GM21717 (cell line): ENCODE data around the gene FXN.
"Not testable (repeated sequence)": the region's sequence is repeated elsewhere in the genome, so short reads cannot be mapped to it uniquely, and the experiment has no call there.

ENCODE experiments used
- ATAC-seq: cut with Tn5 transposase; IDR thresholded peaks from one replicate; pipeline ENCODE4 v1.9.1; 2021; ENCODE audit warnings: mild to moderate bottlenecking, moderate library complexity; ENCODE audit not compliant: unreplicated experiment

The FXN gene

DNA sequence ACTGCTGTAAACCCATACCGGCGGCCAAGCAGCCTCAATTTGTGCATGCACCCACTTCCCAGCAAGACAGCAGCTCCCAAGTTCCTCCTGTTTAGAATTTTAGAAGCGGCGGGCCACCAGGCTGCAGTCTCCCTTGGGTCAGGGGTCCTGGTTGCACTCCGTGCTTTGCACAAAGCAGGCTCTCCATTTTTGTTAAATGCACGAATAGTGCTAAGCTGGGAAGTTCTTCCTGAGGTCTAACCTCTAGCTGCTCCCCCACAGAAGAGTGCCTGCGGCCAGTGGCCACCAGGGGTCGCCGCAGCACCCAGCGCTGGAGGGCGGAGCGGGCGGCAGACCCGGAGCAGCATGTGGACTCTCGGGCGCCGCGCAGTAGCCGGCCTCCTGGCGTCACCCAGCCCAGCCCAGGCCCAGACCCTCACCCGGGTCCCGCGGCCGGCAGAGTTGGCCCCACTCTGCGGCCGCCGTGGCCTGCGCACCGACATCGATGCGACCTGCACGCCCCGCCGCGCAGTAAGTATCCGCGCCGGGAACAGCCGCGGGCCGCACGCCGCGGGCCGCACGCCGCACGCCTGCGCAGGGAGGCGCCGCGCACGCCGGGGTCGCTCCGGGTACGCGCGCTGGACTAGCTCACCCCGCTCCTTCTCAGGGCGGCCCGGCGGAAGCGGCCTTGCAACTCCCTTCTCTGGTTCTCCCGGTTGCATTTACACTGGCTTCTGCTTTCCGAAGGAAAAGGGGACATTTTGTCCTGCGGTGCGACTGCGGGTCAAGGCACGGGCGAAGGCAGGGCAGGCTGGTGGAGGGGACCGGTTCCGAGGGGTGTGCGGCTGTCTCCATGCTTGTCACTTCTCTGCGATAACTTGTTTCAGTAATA lies at the start of gene FXN:
Gene FXN, plus strand, starts transcription at position 315 of the 871 bp plus-strand sequence. Its CDS starts 31 bp downstream, at position 346.
- peak; percentile 93 for ATAC-seq

DNA sequence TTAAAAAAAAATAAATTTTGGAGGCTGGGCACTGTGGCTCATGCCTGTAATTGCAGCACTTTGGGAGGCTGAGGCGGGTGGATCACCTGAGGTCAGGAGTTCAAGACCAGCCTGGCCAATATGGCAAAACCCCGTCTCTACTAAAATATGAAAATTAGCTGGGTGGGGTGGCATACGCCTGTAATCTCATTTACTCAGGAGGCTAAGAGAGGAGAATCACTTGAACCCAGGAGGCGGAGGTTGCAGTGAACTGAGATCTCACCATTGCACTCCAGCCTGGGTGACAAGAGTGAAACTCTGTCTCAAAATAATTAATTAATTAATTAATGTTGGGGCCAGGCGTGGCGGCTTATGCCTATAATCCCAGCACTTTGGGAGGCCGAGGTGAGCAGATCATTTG lies 48.6 kb upstream of the FXN start:
- not testable (repeated sequence) for ATAC-seq

DNA sequence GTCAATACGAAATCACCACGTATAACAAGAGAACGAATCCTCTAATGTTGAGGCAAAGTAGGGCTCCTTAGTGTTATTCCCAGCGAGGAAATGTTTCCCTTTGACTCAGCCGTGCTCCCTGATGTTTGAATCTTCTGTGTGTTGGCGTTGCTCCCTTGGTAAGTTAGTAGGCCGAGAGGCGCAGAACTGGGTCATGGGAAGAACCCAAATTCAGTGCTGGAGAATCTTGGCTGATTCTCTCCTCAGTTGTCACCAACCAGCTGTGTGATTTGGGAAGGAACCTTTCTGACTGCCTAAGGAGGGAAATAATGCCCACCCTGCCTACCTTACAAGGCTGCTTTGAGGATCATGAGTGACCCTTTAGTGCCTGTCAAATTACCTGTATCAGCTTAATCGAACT lies 44.1 kb upstream of the FXN start:
- no peak for ATAC-seq

DNA sequence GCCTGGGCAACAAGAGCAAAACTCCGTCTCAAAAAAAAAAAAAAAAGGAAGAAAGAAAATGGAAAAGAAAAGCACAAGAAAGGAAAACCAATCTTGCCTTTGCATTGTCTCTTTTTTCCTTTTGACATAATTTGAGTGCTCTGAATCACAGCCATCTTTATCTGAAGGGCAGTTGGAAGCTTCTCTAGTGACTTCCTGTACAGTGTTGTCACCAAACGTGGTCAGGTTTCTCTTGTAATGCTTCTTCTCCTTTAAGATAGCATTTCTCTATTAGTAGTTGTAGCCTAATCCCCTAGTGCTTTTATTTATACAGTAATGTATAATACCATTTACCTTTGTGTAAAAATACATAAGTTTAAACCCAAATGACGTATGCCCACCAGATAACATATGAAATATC lies 39.8 kb upstream of the FXN start:
- no peak for ATAC-seq

DNA sequence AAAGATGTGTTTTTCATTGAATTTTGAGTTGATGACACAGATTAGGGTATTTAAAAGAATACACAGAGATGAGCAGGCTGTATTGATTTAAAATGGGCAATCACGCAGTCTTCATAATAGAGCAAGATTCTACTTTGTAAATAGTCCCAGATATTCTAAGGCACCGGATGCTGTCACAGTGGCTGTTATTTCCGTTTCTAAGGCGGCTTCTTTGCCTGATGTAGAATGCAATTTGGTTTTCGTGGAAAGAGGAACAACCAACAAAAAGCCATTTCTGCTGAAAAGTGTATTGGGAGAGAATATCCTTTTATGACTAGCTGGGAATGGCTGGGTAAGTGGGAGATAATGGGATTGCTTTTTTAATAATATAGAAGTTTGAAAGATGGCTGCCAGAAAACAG lies 39.1 kb upstream of the FXN start:
- ATAC-seq, result no peak

DNA sequence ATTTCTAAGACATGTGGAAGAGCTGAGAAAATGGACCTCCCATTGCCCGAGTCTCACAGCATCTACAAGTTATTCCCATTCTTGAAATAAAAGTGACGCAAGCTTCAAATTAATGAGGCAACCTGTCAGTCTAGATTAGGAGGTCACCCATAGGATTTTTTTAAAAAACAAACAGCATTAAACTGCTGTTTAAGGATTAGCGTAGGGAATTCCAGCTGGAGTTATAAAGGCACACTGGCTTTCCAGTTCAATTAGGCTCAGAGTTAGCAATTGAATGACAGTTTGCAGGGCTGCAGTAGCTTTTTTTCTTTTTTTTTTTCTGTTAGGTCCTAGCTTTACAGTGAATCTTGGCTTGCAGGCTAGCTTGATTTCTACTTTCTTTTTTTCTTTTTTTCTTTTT lies 37.9 kb upstream of the FXN start:
- no peak for ATAC-seq

DNA sequence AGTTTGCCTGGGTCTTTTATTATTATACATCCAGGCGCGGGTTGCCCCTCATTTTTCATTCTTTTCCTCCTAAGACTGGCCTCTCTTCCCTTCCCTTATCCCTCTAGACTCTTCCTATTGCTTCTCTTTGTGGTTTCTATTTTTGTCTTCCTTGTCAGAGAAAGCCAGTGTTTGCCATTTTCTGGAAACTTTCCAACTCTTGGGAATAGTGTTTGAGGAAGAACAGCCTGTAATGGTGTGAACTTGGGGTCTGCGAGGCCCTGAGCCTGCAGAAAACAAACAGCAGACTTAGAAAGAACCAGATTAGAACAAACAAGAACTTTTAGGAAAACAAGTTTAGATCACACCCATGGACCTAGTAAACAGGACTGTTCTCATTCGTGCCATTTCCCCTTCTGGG lies 37.2 kb upstream of the FXN start:
- no peak for ATAC-seq

DNA sequence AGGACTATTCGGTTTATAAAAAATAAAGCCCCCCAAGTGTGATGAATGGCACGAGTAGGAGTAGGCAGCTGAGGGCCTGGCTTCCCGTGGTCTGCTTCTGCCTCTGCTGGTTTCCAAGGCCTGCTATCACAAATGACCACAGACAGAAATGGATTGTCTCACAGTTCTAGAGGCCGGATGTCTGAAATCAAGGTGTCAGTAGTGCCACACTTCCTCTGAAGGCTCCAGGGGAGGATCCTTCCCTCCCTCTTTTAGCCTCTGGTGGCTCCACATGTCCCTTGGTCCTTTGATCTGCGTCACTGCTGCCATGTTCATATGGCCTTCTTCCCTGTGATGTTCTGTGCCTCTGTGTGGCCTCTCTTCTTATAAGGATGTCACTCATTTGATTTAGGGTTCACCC lies 36.7 kb upstream of the FXN start:
- ATAC-seq, result no peak

DNA sequence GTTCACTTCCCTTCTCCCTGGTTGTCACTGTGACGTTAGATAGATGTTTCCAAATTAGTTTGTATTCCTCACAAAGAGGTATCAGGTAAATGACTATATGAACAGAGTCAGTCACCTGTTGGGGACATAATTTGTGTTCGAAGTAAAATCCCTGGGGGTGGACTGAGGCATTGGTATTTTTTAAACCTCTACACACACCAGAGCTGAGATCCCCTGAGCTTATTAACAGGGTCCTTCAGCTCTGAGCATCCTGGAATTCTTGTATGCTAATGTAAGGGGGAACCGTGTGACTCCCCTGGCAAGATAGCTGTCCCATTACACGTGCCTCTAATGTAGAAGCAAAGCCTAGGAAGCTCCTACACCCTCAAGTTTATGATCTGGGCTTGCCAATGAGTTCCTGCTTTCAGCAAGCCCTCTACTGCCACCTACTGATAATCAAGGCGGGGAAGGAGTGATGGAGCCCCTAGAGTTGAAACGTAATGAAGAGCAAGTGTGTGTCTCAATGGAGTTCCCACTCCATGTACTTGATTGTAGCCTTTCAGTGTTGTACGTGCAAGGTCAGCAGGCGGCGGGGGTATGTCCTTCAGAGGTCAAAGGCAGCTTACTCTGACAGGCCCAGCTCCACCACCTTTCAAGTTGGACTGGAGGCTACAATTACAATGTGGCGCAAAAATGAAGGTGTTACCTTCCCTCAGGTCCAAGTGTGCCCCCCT lies 36.0 kb upstream of the FXN start:
- ATAC-seq, result peak; percentile 81

DNA sequence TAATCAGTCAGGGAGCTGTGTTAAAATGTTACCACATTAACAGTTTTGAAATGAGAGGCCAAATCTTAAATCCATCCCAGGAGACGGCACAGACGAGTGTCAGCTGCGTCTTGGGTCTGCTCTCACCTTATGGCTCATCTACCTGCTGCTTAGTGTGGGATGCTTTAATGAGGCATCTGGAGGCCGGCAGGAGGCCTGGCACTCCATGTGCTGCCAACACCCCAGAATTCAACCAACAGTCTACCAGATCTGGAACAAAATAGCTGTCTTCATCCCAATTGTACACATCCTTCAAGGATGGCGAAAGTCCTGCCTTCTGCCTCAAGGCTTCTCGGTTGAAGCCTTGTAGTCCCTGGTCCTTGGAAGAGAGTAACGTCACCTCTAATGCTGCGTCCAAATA lies 33.6 kb upstream of the FXN start:
- ATAC-seq, result no peak

DNA sequence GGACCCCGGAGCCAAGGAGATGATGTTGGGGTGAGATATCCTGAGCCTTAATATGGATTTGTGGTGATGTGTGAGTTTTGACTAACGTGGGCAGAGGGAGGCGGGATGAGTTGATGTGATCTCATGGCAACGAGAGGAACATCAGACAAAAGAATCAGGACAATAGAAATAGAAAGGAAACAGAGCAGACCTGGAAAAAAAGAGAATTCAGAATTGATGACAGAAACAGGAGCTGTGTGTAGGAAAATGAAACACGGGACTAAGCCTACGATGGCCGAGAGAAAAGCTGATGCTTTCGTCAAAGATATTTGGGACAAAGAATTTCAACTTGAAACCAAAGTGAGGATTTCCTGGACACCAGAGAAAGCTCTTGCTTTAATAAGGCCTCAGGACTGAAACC lies 32.5 kb upstream of the FXN start:
- ATAC-seq, result no peak

DNA sequence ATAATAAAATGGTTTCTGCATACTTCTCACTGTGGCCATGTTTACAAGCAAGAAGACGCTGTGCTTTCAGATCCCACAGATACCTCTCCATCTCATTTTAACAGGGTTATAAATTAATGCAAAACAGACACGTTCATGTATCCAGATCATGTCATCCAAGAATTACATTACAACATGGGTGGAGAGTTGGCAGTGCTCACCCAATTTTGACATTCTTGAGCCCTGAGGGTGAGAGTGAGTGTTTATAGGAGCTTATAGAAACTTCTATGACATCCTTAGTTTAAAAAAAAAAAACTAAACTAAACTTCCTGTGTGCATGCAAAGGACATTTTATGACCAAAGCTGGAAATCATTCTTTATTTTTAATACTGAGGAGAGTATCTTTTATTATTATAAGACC lies 30.7 kb upstream of the FXN start:
- ATAC-seq, result no peak

DNA sequence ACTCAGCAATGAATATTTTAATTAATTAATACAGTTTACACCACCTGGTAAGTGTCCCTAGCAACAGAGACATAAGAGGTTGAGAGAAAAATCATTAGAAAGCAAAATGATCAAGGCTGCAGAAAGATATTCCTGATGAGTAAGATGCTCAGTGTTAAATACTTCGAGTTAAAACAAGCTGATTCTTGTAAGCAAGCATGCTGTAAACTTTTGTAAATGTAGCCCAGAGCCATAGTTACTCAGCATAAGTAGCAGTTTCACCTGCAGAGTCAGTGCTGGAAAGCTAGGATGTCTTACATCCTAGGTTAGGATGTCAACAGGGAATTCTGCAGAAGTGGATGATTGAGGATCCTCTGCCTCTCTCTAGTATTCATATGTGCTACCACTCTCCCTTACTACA lies 25.8 kb upstream of the FXN start:
- ATAC-seq, result no peak

DNA sequence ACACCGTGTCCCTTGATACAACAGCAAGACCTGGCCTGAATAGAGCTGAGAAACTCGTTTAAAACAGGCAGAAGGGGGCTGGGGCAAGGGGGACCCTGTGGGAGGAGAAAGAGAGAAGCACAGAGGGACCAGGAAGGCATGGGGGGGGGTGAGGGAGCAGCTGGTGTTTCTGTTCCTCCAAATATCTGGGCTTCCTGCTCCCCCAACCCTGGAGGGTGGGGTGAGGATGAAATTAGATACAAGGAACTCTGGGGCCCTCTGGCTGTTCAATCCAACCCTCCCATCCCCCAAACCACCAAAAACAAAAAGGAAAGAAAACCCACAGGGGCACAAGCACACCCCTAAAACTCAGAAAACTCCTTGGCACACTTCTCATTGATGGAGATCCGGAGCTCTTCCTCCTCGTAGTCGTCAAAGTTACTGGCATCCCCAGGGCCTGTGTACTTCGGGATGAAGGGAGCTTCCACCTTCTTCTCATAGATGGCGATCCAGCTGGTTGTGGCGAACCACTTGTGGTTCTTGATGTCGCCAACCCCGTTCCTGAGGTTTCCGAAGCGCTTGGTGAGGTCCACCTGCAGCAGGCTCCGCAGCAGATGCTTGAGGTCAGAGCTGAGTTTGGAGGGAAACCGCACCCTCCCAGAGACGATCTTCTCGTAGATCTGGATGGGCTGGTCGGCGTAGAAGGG lies 22.7 kb upstream of the FXN start:
- no peak for ATAC-seq

DNA sequence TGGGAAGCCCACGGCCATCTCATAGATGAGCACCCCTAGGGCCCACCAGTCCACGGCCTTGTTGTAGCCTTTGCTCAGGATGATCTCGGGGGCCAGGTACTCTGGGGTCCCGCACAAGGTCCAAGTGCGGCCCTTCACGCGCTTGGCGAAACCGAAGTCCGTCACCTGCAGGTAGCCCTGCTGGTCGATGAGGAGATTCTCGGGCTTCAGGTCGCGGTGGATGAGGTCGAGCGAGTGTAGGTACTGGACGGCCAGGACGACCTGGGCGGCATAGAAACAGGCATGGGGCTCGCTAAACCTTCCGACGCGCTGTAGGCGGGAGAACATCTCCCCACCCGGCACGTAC lies 22.2 kb upstream of the FXN start:
- no peak for ATAC-seq

DNA sequence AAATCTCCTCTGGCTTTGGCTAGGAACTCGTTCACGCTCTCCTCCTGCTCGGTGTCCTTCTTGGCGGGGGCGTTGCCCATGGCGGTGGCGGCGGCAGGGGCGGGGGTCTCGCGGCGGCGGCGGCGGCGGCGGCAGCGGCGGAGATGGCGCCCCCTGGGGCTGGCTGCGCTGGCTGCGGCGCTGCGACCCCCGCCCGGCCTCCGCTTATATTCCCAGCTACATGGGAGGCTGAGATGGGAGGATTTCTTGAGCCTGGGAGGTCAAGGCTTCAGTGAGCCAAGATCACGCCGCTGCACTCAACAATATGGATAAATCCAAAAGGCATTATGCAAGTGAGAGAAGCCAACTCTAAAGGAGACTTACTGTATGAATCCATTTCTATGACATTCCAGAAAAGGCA lies 21.5 kb upstream of the FXN start, which contains the start of gene PRKACG:
Gene PRKACG, minus strand, starts transcription at position 101 of the 400 bp plus-strand sequence. Its CDS starts 21 bp downstream, at position 80.
- no peak for ATAC-seq

DNA sequence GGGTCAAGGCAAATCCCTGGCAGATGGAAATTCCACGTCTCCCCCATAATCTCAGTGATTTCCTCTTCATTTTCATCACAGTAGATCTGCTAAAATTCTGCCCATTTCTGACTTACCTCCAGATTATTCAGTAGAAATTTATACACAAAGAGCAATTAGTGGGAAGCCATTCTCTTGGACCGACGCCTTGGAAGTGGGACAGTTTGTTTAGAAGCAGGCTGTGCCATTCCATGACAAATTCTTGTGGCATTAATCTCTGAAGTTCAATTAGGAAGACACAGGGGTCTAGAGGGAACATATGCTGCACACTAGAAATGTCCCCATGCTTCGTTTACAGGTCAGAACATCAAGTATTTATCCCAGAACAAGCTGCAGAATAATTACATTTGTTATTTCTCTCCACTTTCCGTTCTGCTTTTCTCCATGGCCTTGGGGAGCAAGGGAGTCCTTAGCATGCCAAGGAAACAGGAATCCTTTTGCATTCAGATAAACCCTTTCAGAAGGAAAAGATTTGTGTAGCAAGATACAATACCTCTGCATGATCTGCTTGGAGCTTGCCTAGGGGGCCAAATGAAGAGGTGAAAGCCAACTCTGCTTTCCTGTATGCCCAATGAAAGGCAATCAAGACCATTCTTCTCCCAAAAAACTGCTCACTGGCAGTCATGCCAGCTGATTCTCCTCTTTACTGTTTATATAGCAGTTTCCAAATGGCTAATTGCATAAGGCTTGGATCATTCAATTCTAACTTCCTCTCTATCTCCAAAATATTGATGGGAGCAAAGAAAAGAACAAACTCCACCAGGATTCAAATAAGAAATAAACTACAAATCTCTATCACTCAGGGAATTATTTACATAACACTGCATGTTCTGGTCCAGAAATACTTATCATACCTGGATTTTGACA lies 19.1 kb upstream of the FXN start:
- no peak for ATAC-seq

DNA sequence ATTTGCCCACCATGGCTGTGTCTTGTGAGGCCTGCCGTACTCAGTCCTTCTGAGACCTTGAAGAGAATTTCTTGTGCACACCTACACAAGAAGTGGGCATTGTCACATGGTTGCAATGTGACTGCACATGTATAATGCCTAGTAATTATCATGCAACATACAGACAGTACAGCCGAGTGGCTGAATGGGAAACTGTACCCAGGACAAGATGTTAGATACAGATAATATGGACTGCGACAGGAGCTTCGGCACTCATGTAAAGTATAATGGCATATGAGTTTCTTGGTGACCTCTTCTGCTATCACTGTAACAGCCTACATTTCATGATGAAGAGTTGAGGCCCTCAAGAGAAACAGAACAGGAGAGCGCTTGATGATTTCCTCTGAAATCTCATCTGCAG lies 16.8 kb upstream of the FXN start:
- no peak for ATAC-seq

DNA sequence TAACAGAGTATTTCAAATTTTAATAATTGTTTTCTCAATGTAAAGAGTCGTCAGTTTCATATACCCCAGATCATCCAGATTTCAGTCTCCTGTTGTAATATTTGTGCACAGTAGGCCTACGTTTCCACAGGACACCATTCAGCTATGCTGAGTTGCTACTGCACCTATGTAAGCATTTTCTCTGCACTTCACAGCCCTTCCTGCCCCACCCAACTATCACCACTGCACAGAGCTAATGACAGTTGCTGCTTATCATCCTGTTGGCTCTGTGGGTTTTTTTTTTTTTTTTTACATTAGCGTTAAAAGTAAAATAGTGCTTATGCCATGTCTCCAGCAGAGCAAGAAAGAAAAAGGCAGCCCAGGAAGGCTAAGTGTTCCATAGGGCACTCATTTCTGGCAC lies 15.7 kb upstream of the FXN start:
- no peak for ATAC-seq

DNA sequence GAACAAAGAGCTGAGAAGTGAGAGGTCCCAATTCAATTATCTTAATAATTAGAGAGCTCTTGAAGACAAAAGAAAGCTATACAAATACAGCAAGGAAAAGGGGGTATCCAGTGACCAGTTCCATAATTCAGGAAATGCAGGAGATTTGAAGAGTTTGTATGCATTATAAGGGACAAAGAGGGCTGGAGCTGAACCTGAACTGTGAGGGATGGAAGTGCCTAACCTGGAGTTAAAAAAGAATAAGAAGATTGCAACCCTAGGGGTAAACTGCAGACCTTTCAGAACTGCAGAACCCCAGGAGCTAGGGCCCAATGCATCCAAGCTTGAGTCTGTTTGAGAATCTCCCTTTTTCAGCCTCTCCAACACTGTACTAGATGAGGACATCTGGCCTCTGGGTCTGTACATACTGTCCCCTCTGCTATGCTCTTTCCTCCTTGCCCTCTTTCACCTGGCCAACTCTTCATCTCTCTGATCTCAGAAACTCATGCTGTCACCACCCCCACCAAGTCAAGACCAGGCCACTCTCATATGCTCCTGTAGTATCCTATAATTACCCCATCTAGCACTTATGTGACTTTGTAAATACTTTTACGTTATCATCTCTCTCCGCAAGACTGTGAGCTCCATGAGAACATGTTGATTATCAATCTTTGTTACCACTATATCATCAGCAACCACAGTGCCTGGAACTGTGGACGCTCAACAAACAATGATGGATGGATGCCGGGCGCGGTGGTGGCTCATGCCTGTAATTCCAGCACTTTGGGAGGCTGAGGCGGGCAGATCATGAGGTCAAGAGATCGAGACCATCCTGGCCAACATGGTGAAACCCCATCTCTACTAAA lies 15.0 kb upstream of the FXN start:
- ATAC-seq, result no peak
